Mesendoderm (in vitro differentiated cells): ENCODE data around the gene CCDC167.

Experiments
- DNase-seq: peaks from one replicate; pipeline ENCODE4 v3.0.0; 2013
- H2AK5ac ChIP-seq: 2 replicates; pipeline ENCODE4 v1.6.1; 2013; ENCODE audit warnings: low read length, inconsistent platforms
- H2BK120ac ChIP-seq: 2 replicates; pipeline ENCODE4 v1.6.1; 2013; ENCODE audit warnings: low read depth, mild to moderate bottlenecking, low read length, moderate library complexity, mixed read lengths
- H2BK15ac ChIP-seq: replicated peaks from 2 replicates; pipeline ENCODE4 v1.6.1; 2013; ENCODE audit warnings: low read depth, mild to moderate bottlenecking, moderate library complexity
- H2BK5ac ChIP-seq: 2 replicates; pipeline ENCODE4 v1.6.1; 2013; ENCODE audit warnings: low read length, inconsistent platforms
- H3K18ac ChIP-seq: 2 replicates; pipeline ENCODE4 v1.6.1; 2013; ENCODE audit warnings: mild to moderate bottlenecking, low read length, mixed read lengths
- H3K23ac ChIP-seq: one replicate; pipeline ENCODE4 v1.6.1; 2013; ENCODE audit warnings: low read length
- H3K27ac ChIP-seq: 2 replicates; pipeline ENCODE4 v1.5.1; 2013; ENCODE audit warnings: low read depth, mild to moderate bottlenecking, inconsistent platforms, low read length, moderate library complexity
- H3K27me3 ChIP-seq: 2 replicates; pipeline ENCODE4 v1.6.1; 2013; ENCODE audit warnings: low read length, control low read depth, mild to moderate bottlenecking, inconsistent platforms; ENCODE audit not compliant: insufficient read depth, poor library complexity
- H3K36me3 ChIP-seq: 2 replicates; pipeline ENCODE4 v1.6.1; 2013; ENCODE audit warnings: low read length, inconsistent platforms; ENCODE audit not compliant: control insufficient read depth, insufficient read depth
- H3K4ac ChIP-seq: one replicate; pipeline ENCODE4 v1.6.1; 2013; ENCODE audit warnings: low read depth, mild to moderate bottlenecking, low read length, moderate library complexity
- H3K4me1 ChIP-seq: 2 replicates; pipeline ENCODE4 v1.6.1; 2013; ENCODE audit warnings: low read depth, low read length, inconsistent platforms; ENCODE audit not compliant: control insufficient read depth
- H3K4me2 ChIP-seq: 2 replicates; pipeline ENCODE4 v1.6.1; 2013; ENCODE audit warnings: low read length
- H3K4me3 ChIP-seq: 2 replicates; pipeline ENCODE4 v1.5.1; 2013; ENCODE audit warnings: mild to moderate bottlenecking, low read length
- H3K56ac ChIP-seq: one replicate; pipeline ENCODE4 v1.6.1; 2013; ENCODE audit warnings: low read length
- H3K79me1 ChIP-seq: 2 replicates; pipeline ENCODE4 v1.6.1; 2013; ENCODE audit warnings: low read length, inconsistent platforms
- H3K79me2 ChIP-seq: 2 replicates; pipeline ENCODE4 v1.6.1; 2013; ENCODE audit warnings: mild to moderate bottlenecking, low read length; ENCODE audit not compliant: control insufficient read depth, insufficient read depth
- H3K9ac ChIP-seq: 2 replicates; pipeline ENCODE4 v1.6.1; 2013; ENCODE audit warnings: low read length, inconsistent platforms
- H4K5ac ChIP-seq: one replicate; pipeline ENCODE4 v1.6.1; 2013; ENCODE audit warnings: low read length
- H4K8ac ChIP-seq: one replicate; pipeline ENCODE4 v1.6.1; 2013; ENCODE audit warnings: low read depth, mild to moderate bottlenecking, control low read depth, low read length, moderate library complexity
- WGBS: extraction: QIAGEN DNeasy Blood & Tissue Kit; methylation state at CpG from one replicate; pipeline ENCODE4 v1.1.7; 2013; ENCODE audit warnings: low lambda C conversion rate, missing lambda C conversion rate; ENCODE audit not compliant: insufficient coverage; ENCODE audit errors: extremely low coverage; 5-methylcytosine and 5-hydroxymethylcytosine counted together

CCDC167 gene

DNA sequence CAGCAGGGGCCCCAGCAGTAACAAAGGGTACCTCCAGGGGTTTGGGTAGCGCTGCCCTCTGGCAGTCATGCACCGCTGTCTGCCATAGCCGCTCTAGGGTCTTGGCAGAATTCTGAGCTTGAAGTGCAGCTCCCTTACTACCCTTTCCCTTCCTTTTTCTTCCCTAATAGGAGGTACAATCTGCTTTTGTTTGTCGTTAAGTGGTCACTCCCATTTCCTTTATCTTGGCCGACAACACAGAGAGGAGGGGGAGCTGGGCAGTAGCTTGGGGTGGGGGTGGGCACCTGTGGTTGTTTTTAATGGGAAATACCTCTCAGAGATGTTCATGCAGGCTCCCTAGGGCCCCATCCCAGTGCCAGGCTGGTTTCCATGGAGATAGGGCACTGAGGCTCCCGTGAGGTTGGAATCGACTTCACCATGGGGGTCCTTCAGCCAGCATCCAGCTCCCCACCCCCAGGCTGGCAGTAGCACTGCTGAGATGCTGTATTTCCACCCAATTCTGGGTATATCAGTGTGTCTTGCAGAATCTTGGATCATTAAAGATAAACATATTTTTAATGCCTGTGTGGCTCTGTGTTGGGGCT lies 18.6 kb downstream of the CCDC167 start:
- Histone ChIP-seq H2BK5ac (no peak overlapping the region), H3K4me1 (no peaks in the 10 kb centered on the region), H3K4me3 (no peak overlapping the region), H3K79me2 (no peaks in the 10 kb centered on the region), H2BK15ac (no peak overlapping the region), H3K27ac (no peak overlapping the region), H3K18ac (no peak overlapping the region), H3K4ac (no peak overlapping the region), H3K27me3 (no peaks in the 10 kb centered on the region), H4K5ac (no peak overlapping the region), H2AK5ac (no peak overlapping the region), H3K4me2 (no peak overlapping the region), H3K56ac (no peak overlapping the region), H3K23ac (no peak overlapping the region), H3K9ac (no peak overlapping the region), H4K8ac (no peak overlapping the region), H2BK120ac (no peak overlapping the region), H3K36me3 (peaks cover 7% of the 10 kb centered on the region), H3K79me1 (no peaks in the 10 kb centered on the region)
- WGBS = no CpG with 5 or more reads among the region's 7 CpGs
- DNase-seq = no peak

DNA sequence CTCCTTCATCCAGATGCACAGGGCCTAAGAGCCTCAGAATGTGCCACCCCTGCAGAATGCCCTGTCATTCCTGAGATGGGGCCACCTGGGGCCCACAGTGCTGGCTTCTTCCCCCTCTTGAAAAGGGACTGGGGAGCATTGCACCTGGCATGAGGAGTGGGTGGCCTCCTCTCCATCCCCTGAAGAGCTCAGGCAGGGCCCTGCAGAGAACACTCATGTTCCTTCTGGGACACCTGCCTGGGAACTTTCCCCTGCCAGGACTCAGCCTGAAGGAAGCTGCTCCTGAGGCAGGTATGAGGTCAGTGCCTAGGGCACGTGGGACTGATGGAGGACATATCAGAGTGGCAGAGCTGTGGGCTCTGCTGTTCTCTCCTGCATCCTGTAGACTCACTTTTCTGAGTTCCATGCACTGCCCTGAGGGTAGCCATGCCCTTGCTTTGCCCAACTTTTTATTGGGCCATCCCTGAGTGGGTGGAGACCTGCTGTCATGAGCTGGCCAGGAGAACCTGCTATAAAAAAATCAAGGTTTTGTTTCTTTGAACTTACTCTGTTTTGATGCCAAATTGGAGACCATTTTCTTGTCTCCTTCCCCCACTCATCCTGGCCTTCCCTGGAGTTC lies 19.5 kb downstream of the CCDC167 start:
- Histone ChIP-seq H2BK15ac (no peak overlapping the region), H2BK5ac (no peak overlapping the region), H3K36me3 (peaks cover 7% of the 10 kb centered on the region), H3K4me2 (no peak overlapping the region), H3K27me3 (no peaks in the 10 kb centered on the region), H3K4me3 (no peak overlapping the region), H3K56ac (no peak overlapping the region), H3K79me2 (no peaks in the 10 kb centered on the region), H4K8ac (no peak overlapping the region), H3K18ac (no peak overlapping the region), H2AK5ac (no peak overlapping the region), H3K4ac (no peak overlapping the region), H2BK120ac (no peak overlapping the region), H3K79me1 (no peaks in the 10 kb centered on the region), H3K9ac (no peak overlapping the region), H3K27ac (no peak overlapping the region), H4K5ac (no peak overlapping the region), H3K23ac (no peak overlapping the region), H3K4me1 (no peaks in the 10 kb centered on the region)
- no peak for DNase-seq
- WGBS = no CpG with 5 or more reads among the region's 1 CpG

DNA sequence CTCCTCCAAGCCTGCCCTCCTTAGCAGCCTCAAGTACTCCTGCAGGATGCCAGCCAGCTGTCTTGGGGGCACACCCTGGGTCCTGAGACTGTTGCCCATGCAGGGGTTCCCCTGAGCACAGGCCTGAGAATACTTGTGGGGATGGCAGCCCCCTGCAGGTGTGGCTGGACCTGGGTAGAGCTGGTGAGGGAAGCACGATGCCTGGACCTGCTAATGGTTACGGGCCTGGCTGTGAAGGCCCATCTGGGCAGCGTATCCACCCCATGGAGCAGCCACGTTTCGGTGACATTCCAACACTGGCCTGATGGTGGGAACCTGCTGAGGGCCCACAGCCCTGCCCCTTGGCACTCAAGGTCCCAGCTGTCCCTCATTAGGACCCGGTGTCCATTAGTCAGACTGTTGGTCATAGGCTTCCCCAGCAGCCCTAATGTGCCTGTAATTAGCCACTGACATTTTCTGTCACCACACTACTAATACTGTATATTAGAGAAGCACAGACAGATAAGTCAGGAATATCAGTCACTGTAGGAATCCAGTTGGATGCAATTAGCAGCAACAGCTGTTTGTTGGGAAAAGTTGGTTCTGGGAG lies 20.3 kb downstream of the CCDC167 start:
- no peak overlapping the region for H3K4me2 ChIP-seq
- no peak overlapping the region for H3K9ac ChIP-seq
- no peak overlapping the region for H3K27ac ChIP-seq
- H3K4me3 ChIP-seq = no peak overlapping the region
- H3K4me1 ChIP-seq = no peaks in the 10 kb centered on the region
- no peak overlapping the region for H3K23ac ChIP-seq
- no CpG with 5 or more reads among the region's 6 CpGs for WGBS
- peaks cover 13% of the 10 kb centered on the region for H3K36me3 ChIP-seq
- H3K27me3 ChIP-seq = no peaks in the 10 kb centered on the region
- H2BK15ac ChIP-seq = no peak overlapping the region
- no peak overlapping the region for H2BK5ac ChIP-seq
- no peaks in the 10 kb centered on the region for H3K79me2 ChIP-seq
- no peak overlapping the region for H2AK5ac ChIP-seq
- H3K56ac ChIP-seq = no peak overlapping the region
- no peak for DNase-seq
- no peaks in the 10 kb centered on the region for H3K79me1 ChIP-seq
- H4K5ac ChIP-seq = no peak overlapping the region
- H2BK120ac ChIP-seq = no peak overlapping the region
- no peak overlapping the region for H3K18ac ChIP-seq
- no peak overlapping the region for H4K8ac ChIP-seq
- H3K4ac ChIP-seq = no peak overlapping the region

DNA sequence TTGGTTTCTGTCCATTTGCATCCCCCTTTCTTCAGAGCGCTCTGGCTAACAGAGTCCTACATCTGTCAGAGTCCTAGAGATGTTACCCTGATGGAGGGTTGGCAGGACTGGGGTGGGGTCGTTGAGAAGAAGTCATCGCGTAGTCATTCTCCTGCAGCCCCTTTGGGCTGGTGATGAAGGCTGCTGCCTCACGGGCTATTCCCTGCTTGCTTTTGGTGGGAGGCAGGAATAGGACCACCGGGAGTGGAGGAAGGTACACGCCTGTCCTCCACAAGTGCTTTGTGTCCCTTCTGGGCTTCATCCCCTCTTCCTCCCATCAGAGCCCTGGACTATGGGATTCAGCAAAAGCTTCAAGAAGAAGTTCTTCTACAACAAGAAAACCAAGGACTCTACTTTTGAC lies 20.9 kb downstream of the CCDC167 start:
- Histone ChIP-seq H3K27ac (no peak overlapping the region), H3K79me2 (no peaks in the 10 kb centered on the region), H3K4me3 (no peak overlapping the region), H3K79me1 (no peaks in the 10 kb centered on the region), H3K18ac (no peak overlapping the region), H4K5ac (no peak overlapping the region), H3K56ac (no peak overlapping the region), H2BK120ac (no peak overlapping the region), H2BK5ac (no peak overlapping the region), H2BK15ac (no peak overlapping the region), H3K23ac (no peak overlapping the region), H3K4me1 (no peaks in the 10 kb centered on the region), H3K9ac (no peak overlapping the region), H3K4ac (no peak overlapping the region), H4K8ac (no peak overlapping the region), H3K36me3 (peaks cover 14% of the 10 kb centered on the region), H2AK5ac (no peak overlapping the region), H3K27me3 (no peaks in the 10 kb centered on the region), H3K4me2 (no peak overlapping the region)
- WGBS = no CpG with 5 or more reads among the region's 7 CpGs
- no peak for DNase-seq

DNA sequence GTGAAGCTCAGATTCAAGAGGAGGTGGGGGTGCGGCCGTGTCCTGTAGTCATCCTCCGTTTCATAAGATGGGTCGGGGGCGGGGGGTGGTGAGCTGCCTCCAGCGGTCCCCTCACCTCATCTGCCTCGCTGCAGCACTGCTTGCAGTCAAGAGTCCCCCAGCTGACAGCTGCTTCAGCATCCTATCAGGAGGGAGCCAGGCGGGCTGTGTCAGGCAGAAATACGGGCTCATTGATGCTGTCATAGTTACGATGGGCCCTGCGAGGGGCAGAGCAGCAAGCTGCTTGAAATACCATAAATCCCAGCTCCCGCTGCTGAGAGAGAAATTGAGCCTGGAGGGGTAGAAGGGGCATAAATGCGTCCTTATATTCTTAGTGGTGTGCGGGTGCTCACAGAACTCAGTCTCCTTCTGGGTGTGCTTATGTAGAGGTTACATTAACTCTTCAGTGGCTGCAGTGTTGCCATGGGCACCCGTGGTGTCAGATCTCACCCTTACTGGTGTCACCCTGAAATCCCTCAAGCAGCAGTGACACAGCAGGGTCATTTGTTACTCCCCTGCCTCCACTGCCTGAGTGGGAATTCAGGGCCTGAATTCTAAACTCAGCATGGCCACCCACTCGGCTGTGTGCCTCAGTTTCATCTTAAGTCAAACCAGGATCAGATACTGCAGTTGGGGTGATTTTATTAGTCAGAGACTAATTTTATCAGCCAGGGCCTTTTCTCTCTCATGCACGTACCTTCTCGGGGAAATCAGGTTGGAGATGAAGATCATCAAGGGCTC lies 21.8 kb downstream of the CCDC167 start:
- Histone ChIP-seq H2AK5ac (no peak overlapping the region), H2BK5ac (no peak overlapping the region), H3K27me3 (no peaks in the 10 kb centered on the region), H3K27ac (no peak overlapping the region), H3K79me1 (no peaks in the 10 kb centered on the region), H3K4me3 (no peak overlapping the region), H3K4me1 (no peaks in the 10 kb centered on the region), H2BK15ac (no peak overlapping the region), H3K9ac (no peak overlapping the region), H3K56ac (no peak overlapping the region), H3K4ac (no peak overlapping the region), H2BK120ac (no peak overlapping the region), H3K23ac (no peak overlapping the region), H3K79me2 (no peaks in the 10 kb centered on the region), H3K4me2 (no peak overlapping the region), H4K5ac (no peak overlapping the region), H3K18ac (no peak overlapping the region), H3K36me3 (peaks cover 14% of the 10 kb centered on the region), H4K8ac (no peak overlapping the region)
- no peak for DNase-seq
- WGBS = no CpG with 5 or more reads among the region's 18 CpGs
